Aorta (tissue), 5 donors: ENCODE results near the gene AGAP1. TPM values are rescaled to one million over a fixed set of nuclear protein-coding genes. Genes with fewer than 3 reads are reported as not detected.
A peak's percentile ranks its signal among the peaks of the same experiment; 100 is the strongest.

Experiments used
- ATAC-seq: fragments of 200-7000 bp; cut with Tn5 transposase; one replicate; pipeline ENCODE4 v1.9.1; 2022; ENCODE audit warnings: moderate library complexity; ENCODE audit not compliant: low FRiP score
- DNase-seq, 2 donors: peaks; one replicate each; pipeline ENCODE4 v3.0.0-alpha.2; 2020
- H3K27ac ChIP-seq, 2 donors: one replicate each; pipeline ENCODE4 v1.5.1; 2013; ENCODE audit warnings: low read length in 2 of 2, mild to moderate bottlenecking in 2 of 2, moderate library complexity in 2 of 2, control low read depth in 1 of 2, inconsistent platforms in 1 of 2, low read depth in 1 of 2
- H3K27me3 ChIP-seq, 2 donors: one replicate each; pipeline ENCODE4 v1.6.1; 2013; ENCODE audit warnings: control low read depth in 1 of 2, low read length in 1 of 2, mild to moderate bottlenecking in 1 of 2, moderate library complexity in 1 of 2; ENCODE audit not compliant: insufficient read depth in 2 of 2, control insufficient read depth in 1 of 2
- H3K36me3 ChIP-seq, 2 donors: one replicate each; pipeline ENCODE4 v1.6.1; 2013; ENCODE audit warnings: control low read depth in 1 of 2, low read length in 1 of 2, mild to moderate bottlenecking in 1 of 2; ENCODE audit not compliant: insufficient read depth in 2 of 2, control insufficient read depth in 1 of 2
- H3K4me1 ChIP-seq, 2 donors: one replicate each; pipeline ENCODE4 v1.6.1; 2013; ENCODE audit warnings: low read length in 2 of 2, control low read depth in 1 of 2, mild to moderate bottlenecking in 1 of 2, moderate library complexity in 1 of 2; ENCODE audit not compliant: insufficient read depth in 2 of 2, control insufficient read depth in 1 of 2
- H3K4me3 ChIP-seq, 2 donors: one replicate each; pipeline ENCODE4 v1.5.1; 2013; ENCODE audit warnings: low read length in 2 of 2, control low read depth in 1 of 2, mild to moderate bottlenecking in 1 of 2
- H3K9me3 ChIP-seq: one replicate; pipeline ENCODE4 v1.6.1; 2013; ENCODE audit warnings: mild to moderate bottlenecking, low read length; ENCODE audit not compliant: control insufficient read depth
- WGBS, 2 donors: extraction: QIAGEN DNeasy Blood & Tissue Kit; methylation state at CpG; one replicate each; pipeline ENCODE4 v1.1.7; 2013; 5-methylcytosine and 5-hydroxymethylcytosine counted together
- intact Hi-C, 2 donors: fragments of 100-400 bp; cut with DNase I; formaldehyde crosslinking; loops; one replicate each; pipeline versions ENCODE4 v1.14.2 to v1.15.0; 2022
- polyA plus RNA-seq, 2 donors: library from polyadenylated mRNA; stranded (reverse); fragments of 200-250 nt; gene quantifications; one replicate each; pipeline ENCODE4 v1.2.3, GENCODE V29; 2013
- total RNA-seq, 2 donors: library from RNA; stranded (reverse); fragmentation: NEBNext Ultra II Directional; extraction: Animal tissue kit (Norgen Biotek cat#: 25700); gene quantifications; one replicate each; pipeline ENCODE4 v1.2.1, GENCODE V29; 2021
- donor health status: healthy with polysubstance abuse.
- donor health status: Bipolar disorder and iron deficiency.
- donor health status: DM: no; HTN: no; CAD: no.
- donor health status: DM: no; HTN: no; CAD: no.
- donor health status: DM: yes; HTN: yes; CAD: no.

The AGAP1 gene
- total and polyA plus RNA-seq, 4 donors: 3.0 to 32.7 (median 12.7) TPM

- H3K4me1 ChIP-seq: no peaks in the 10 kb centered on the region
Measured at GRCh38 chr2:235613649-235614048, 119.8 kb downstream of the AGAP1 start.

DNA sequence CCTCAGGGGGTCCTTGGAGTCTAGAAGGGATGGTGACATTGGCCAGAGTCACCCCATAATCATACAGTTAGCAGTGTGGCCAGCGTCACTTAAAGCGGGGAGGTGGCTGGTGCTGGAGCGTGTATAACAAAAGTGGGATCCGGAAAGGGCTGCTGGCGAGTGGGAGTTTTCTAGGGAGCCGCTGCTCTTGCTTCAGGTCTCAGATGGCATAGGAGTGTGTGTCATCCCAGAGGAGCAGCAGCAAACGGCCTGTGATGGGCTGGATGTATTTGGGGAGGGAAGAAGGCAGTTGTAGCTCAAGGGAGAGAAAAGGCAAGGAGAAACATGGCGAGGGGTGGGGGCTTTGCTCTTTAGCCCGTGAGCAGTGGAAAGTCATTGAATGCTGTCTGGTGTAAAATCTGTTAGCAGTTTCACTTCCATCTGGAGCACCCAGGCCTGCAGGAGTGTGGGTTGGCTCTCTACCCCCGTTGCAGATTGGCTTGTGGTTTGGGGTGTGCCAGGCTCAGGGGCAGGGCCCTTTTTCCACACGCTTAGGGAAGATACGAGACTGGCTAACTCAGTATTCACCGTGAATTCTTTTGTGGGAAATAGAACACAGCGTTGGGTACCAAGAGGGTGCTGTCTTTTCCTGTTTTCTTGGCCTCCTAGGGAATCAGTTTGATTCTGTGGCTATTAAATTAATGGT, 120.5 kb downstream of the AGAP1 start:
- intact Hi-C loops: no loop called here
- Histone ChIP-seq H3K9me3 (no peaks in the 10 kb centered on the region), H3K4me1 (no peaks in the 10 kb centered on the region), H3K27ac (no peak overlapping the region), H3K36me3 (no peaks in the 10 kb centered on the region), H3K27me3 (no peaks in the 10 kb centered on the region), H3K4me3 (no peak overlapping the region)
- DNase-seq: peak in 1 of 2 donors; percentile 63
- 85 to 87% methylated on average over 14 of the region's 14 CpGs for WGBS, 2 donors
- ATAC-seq: no peak

More at GRCh38 chr2:235613649-235614048, 119.8 kb downstream of the AGAP1 start:
- H3K27ac ChIP-seq: no peak overlapping the region
- intact Hi-C loops: no loop called here
- ATAC-seq (no peak), DNase-seq (no peak)
- no peaks in the 10 kb centered on the region for H3K9me3 ChIP-seq
- 95 to 97% methylated on average over 6 of the region's 6 CpGs for WGBS, 2 donors
- H3K36me3 ChIP-seq: no peaks in the 10 kb centered on the region
- no peaks in the 10 kb centered on the region for H3K27me3 ChIP-seq
- H3K4me3 ChIP-seq: no peak overlapping the region

- Histone ChIP-seq H3K4me1 (no peaks in the 10 kb centered on the region), H3K27ac (no peak overlapping the region), H3K4me3 (no peak overlapping the region), H3K27me3 (no peaks in the 10 kb centered on the region), H3K36me3 (no peaks in the 10 kb centered on the region), H3K9me3 (no peaks in the 10 kb centered on the region)
- DNase-seq (peak; percentile 14 to 69), ATAC-seq (peak; percentile 90)
- intact Hi-C loops: no loop called here
- WGBS, 2 donors: 48% methylated on average over 11 of the region's 11 CpGs
Measured at GRCh38 chr2:235614900-235615712, 121.3 kb downstream of the AGAP1 start.

GRCh38 chr2:235616885-235617284, 123.0 kb downstream of the AGAP1 start:
- H3K4me3 ChIP-seq: no peak overlapping the region
- no peak overlapping the region for H3K27ac ChIP-seq
- no peak for ATAC-seq
- WGBS, 2 donors: 11 to 24% methylated on average over 2 of the region's 2 CpGs
- H3K4me1 ChIP-seq: no peaks in the 10 kb centered on the region
- intact Hi-C loops: no loop called here
- no peaks in the 10 kb centered on the region for H3K27me3 ChIP-seq
- no peaks in the 10 kb centered on the region for H3K36me3 ChIP-seq
- H3K9me3 ChIP-seq: no peaks in the 10 kb centered on the region
- DNase-seq: no peak

DNA sequence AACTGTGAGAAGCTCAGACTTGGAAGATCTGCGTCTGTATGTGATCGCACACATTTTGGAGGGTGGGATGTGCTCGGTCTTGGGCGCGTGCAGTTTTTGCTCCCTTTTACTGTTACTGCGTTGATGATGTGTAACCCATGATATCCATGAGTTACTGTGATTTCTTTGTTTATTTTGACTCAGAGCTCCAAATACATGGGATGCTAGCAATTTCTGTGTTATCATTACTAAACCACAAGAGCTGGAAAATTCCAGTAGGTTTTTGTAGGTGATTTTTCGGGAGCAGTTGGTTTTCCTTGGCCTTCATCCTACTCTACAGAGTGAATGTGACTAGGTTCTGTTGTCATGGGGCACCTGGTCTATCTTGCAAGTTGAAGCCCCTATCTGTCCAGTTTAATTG, 124.2 kb downstream of the AGAP1 start:
- DNase-seq (no peak), ATAC-seq (no peak)
- H3K27me3 ChIP-seq: no peaks in the 10 kb centered on the region
- H3K36me3 ChIP-seq: no peaks in the 10 kb centered on the region
- H3K27ac ChIP-seq: no peak overlapping the region
- H3K4me3 ChIP-seq: no peak overlapping the region
- WGBS, 2 donors: 76 to 85% methylated on average over 7 of the region's 7 CpGs
- intact Hi-C loops: no loop called here
- no peaks in the 10 kb centered on the region for H3K4me1 ChIP-seq
- H3K9me3 ChIP-seq: no peaks in the 10 kb centered on the region

GRCh38 chr2:235619544-235619943, 125.7 kb downstream of the AGAP1 start:
- Histone ChIP-seq H3K9me3 (no peaks in the 10 kb centered on the region), H3K4me1 (no peaks in the 10 kb centered on the region), H3K27me3 (no peaks in the 10 kb centered on the region), H3K27ac (no peak overlapping the region), H3K36me3 (no peaks in the 10 kb centered on the region), H3K4me3 (no peak overlapping the region)
- 96 to 97% methylated on average over 6 of the region's 6 CpGs for WGBS, 2 donors
- intact Hi-C loops: no loop called here
- no peak for DNase-seq
- no peak for ATAC-seq

DNA sequence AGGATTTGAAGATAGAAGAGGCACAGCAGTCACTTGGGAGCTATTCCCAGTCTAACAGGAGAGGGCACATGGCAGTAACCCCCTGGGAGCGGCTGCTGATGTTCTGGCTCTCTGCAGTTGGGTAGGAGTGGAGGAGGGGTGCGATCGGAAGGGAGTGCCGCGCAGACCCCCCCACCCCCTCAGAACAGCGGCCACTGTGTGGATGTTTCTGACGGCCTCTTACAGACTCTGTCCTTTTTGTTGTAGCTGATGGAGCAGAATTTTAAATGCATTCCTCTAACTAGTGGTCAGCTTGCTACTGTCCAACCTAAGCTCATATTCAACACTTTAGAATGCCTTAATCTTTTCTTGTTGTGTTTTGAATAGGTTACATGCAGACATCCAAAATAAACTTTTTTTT, 127.9 kb downstream of the AGAP1 start:
- Histone ChIP-seq H3K4me3 (no peak overlapping the region), H3K9me3 (no peaks in the 10 kb centered on the region), H3K27me3 (no peaks in the 10 kb centered on the region), H3K4me1 (no peaks in the 10 kb centered on the region), H3K27ac (no peak overlapping the region), H3K36me3 (no peaks in the 10 kb centered on the region)
- intact Hi-C loops: no loop called here
- 68 to 73% methylated on average over 7 of the region's 7 CpGs for WGBS, 2 donors
- ATAC-seq (no peak), DNase-seq (no peak)

GRCh38 chr2:235623111-235623510, 129.3 kb downstream of the AGAP1 start:
- Histone ChIP-seq H3K27me3 (no peaks in the 10 kb centered on the region), H3K27ac (no peak overlapping the region), H3K9me3 (no peaks in the 10 kb centered on the region), H3K4me1 (peaks cover 0 to 2% of the 10 kb centered on the region in 2 donors), H3K36me3 (no peaks in the 10 kb centered on the region), H3K4me3 (no peak overlapping the region)
- 84 to 90% methylated on average over 9 of the region's 9 CpGs for WGBS, 2 donors
- DNase-seq (no peak), ATAC-seq (no peak)
- intact Hi-C loops: no loop called here

DNA sequence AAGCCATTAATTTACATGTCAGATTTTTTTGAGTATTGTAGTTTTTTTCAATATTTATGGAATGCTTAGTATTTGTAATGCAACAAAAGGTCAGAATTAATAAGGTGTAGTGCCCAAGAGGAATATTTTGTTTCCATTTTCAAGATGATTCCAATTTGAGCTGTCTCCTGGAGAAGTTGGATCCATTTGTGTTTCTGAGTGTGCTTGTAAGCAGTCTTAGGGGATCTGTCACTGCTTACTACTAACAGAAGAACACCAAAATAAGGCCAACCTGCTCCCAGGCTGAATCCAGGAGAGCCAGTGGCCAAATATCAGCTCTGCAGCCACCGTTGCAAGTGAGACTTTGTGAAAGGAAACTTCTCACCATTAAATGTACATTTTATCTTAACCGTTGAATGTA, 129.9 kb downstream of the AGAP1 start:
- WGBS, 2 donors: 82 to 90% methylated on average over 2 of the region's 2 CpGs
- Histone ChIP-seq H3K27ac (no peak overlapping the region), H3K4me3 (no peak overlapping the region), H3K9me3 (no peaks in the 10 kb centered on the region), H3K27me3 (no peaks in the 10 kb centered on the region), H3K36me3 (no peaks in the 10 kb centered on the region), H3K4me1 (peaks cover 0 to 2% of the 10 kb centered on the region in 2 donors)
- no peak for ATAC-seq
- no peak for DNase-seq
- intact Hi-C loops: no loop called here
